HEK293 (cell line): ENCODE data around the gene IQCH.
A peak's percentile ranks its signal among the peaks of the same experiment; 100 is the strongest.

Experiments
- CTCF ChIA-PET: fragments of 350-600 bp; formaldehyde crosslinking; extraction: SDS; loops from one replicate; lab custom pipeline; 2021; ENCODE audit warnings: antibody characterized with exemption; lab: Yijun Ruan, JAX
- POLR2A ChIA-PET: fragments of 300-600 bp; formaldehyde crosslinking; extraction: SDS; loops from one replicate; lab custom pipeline; 2020; ENCODE audit warnings: antibody characterized with exemption, inconsistent platforms; lab: Yijun Ruan, JAX
- H3K27ac ChIP-seq: fragments of 200-500 bp; sonication (Bioruptor generic); 2 replicates; pipeline ENCODE4 v1.5.1; 2014; ENCODE audit warnings: low read depth, low read length, control low read depth, inconsistent platforms; ENCODE audit errors: extremely low read depth
- H3K36me3 ChIP-seq, 2 experiments: fragments of 200-500 bp in 1 of 2; sonication (Bioruptor generic) in 1 of 2; 1 replicate in 1 of 2; 2 replicates in 1 of 2; pipeline ENCODE4 v1.5.1; 2014 to 2017; ENCODE audit warnings: inconsistent platforms in 2 of 2, low read length in 2 of 2; ENCODE audit not compliant: control insufficient read depth in 2 of 2, insufficient read depth in 1 of 2
- H3K4me1 ChIP-seq: fragments of 200-500 bp; sonication (Bioruptor generic); 2 replicates; pipeline ENCODE4 v1.5.1; 2014; ENCODE audit warnings: mild to moderate bottlenecking, low read length, inconsistent platforms; ENCODE audit not compliant: control insufficient read depth, insufficient read depth
- H3K4me3 ChIP-seq: 2 replicates; pipeline ENCODE4 v1.5.1; 2011; ENCODE audit warnings: low read depth, mild to moderate bottlenecking, control low read depth, low read length, moderate library complexity
- H3K9me3 ChIP-seq: fragments of 200-500 bp; sonication (Bioruptor generic); 2 replicates; pipeline ENCODE4 v1.5.1; 2014; ENCODE audit warnings: low read depth, low read length, inconsistent platforms; ENCODE audit not compliant: control insufficient read depth, insufficient read depth
- HOXC10 ChIP-seq: sonication (generic); formaldehyde crosslinking; IDR thresholded peaks from 2 replicates; pipeline ENCODE4 v1.8.1; 2023; ENCODE audit warnings: mild to moderate bottlenecking, missing genetic modification reagents
- KLF8 ChIP-seq: fragments of 450-650 bp; formaldehyde crosslinking; IDR thresholded peaks from 2 replicates; pipeline ENCODE4 v1.5.1; 2016; ENCODE audit warnings: missing biosample characterization, missing genetic modification characterization
- MEIS1 ChIP-seq: sonication (generic); formaldehyde crosslinking; IDR thresholded peaks from 2 replicates; pipeline ENCODE4 v1.8.1; 2022; ENCODE audit warnings: missing genetic modification reagents, mild to moderate bottlenecking, borderline replicate concordance
- PATZ1 ChIP-seq: fragments of 450-650 bp; formaldehyde crosslinking; IDR thresholded peaks from 2 replicates; pipeline ENCODE4 v1.5.1; 2016; ENCODE audit warnings: missing biosample characterization, missing genetic modification characterization
- PRDM6 ChIP-seq: fragments of 450-650 bp; formaldehyde crosslinking; IDR thresholded peaks from 2 replicates; pipeline ENCODE4 v1.5.1; 2017; ENCODE audit warnings: missing biosample characterization, missing genetic modification characterization
- TRIM28 ChIP-seq: IDR thresholded peaks from 2 replicates; pipeline ENCODE4 v1.6.1; 2011; ENCODE audit warnings: low read length, control low read depth, borderline replicate concordance
- ZBTB10 ChIP-seq: fragments of 450-650 bp; formaldehyde crosslinking; IDR thresholded peaks from 2 replicates; pipeline ENCODE4 v1.5.1; 2016; ENCODE audit warnings: missing biosample characterization, missing genetic modification characterization
- ZBTB21 ChIP-seq: fragments of 450-650 bp; formaldehyde crosslinking; IDR thresholded peaks from 2 replicates; pipeline ENCODE4 v1.5.1; 2017; ENCODE audit warnings: missing biosample characterization, missing genetic modification characterization
- ZBTB7A ChIP-seq: fragments of 450-650 bp; formaldehyde crosslinking; IDR thresholded peaks from 2 replicates; pipeline ENCODE4 v1.5.1; 2016; ENCODE audit warnings: low read depth, missing biosample characterization, missing genetic modification characterization
- ZNF10 ChIP-seq: fragments of 450-650 bp; formaldehyde crosslinking; IDR thresholded peaks from 2 replicates; pipeline ENCODE4 v1.5.1; 2017; ENCODE audit warnings: missing biosample characterization, missing genetic modification characterization
- ZNF133 ChIP-seq: fragments of 450-650 bp; formaldehyde crosslinking; IDR thresholded peaks from 2 replicates; pipeline ENCODE4 v1.5.1; 2016; ENCODE audit warnings: missing biosample characterization, missing genetic modification characterization
- ZNF140 ChIP-seq: fragments of 450-650 bp; formaldehyde crosslinking; IDR thresholded peaks from 2 replicates; pipeline ENCODE4 v1.5.1; 2016; ENCODE audit warnings: missing biosample characterization, missing genetic modification characterization
- ZNF211 ChIP-seq: fragments of 450-650 bp; formaldehyde crosslinking; IDR thresholded peaks from 2 replicates; pipeline ENCODE4 v1.5.1; 2016; ENCODE audit warnings: low read depth, missing biosample characterization, missing genetic modification characterization
- ZNF302 ChIP-seq: fragments of 450-650 bp; formaldehyde crosslinking; IDR thresholded peaks from 2 replicates; pipeline ENCODE4 v1.5.1; 2016; ENCODE audit warnings: missing biosample characterization, missing genetic modification characterization, low read depth
- ZNF341 ChIP-seq: fragments of 450-650 bp; formaldehyde crosslinking; IDR thresholded peaks from 2 replicates; pipeline ENCODE4; 2016; ENCODE audit warnings: low read depth, missing biosample characterization, missing genetic modification characterization
- ZNF366 ChIP-seq: fragments of 450-650 bp; formaldehyde crosslinking; conservative IDR thresholded peaks from 2 replicates; pipeline ENCODE4 v1.5.1; 2016; ENCODE audit warnings: missing biosample characterization, missing genetic modification characterization
- ZNF488 ChIP-seq: fragments of 450-650 bp; formaldehyde crosslinking; IDR thresholded peaks from 2 replicates; pipeline ENCODE4 v1.5.1; 2016; ENCODE audit warnings: missing biosample characterization, missing genetic modification characterization
- ZNF513 ChIP-seq: fragments of 450-650 bp; IDR thresholded peaks from 2 replicates; pipeline ENCODE4 v1.5.1; 2018; ENCODE audit warnings: missing biosample characterization, missing genetic modification characterization
- ZNF549 ChIP-seq: fragments of 450-650 bp; IDR thresholded peaks from 2 replicates; pipeline ENCODE4 v1.5.1; 2018; ENCODE audit warnings: missing biosample characterization, missing genetic modification characterization, mild to moderate bottlenecking, inconsistent platforms, moderate library complexity
- ZNF610 ChIP-seq: fragments of 450-650 bp; formaldehyde crosslinking; IDR thresholded peaks from 2 replicates; pipeline ENCODE4 v1.5.1; 2016; ENCODE audit warnings: missing biosample characterization, missing genetic modification characterization, borderline replicate concordance
- ZNF624 ChIP-seq: fragments of 450-650 bp; formaldehyde crosslinking; IDR thresholded peaks from 2 replicates; pipeline ENCODE4 v1.5.1; 2017; ENCODE audit warnings: missing biosample characterization, missing genetic modification characterization
- ZNF664 ChIP-seq: fragments of 450-650 bp; formaldehyde crosslinking; IDR thresholded peaks from 2 replicates; pipeline ENCODE4 v1.5.1; 2016; ENCODE audit warnings: missing biosample characterization, missing genetic modification characterization
- ZNF76 ChIP-seq: fragments of 450-650 bp; formaldehyde crosslinking; IDR thresholded peaks from 2 replicates; pipeline ENCODE4; 2016; ENCODE audit warnings: low read depth, missing biosample characterization, missing genetic modification characterization, borderline replicate concordance
- ZNF843 ChIP-seq: fragments of 450-650 bp; formaldehyde crosslinking; IDR thresholded peaks from 2 replicates; pipeline ENCODE4 v1.5.1; 2016; ENCODE audit warnings: missing biosample characterization, missing genetic modification characterization
- ZSCAN18 ChIP-seq: fragments of 450-650 bp; formaldehyde crosslinking; IDR thresholded peaks from 2 replicates; pipeline ENCODE4 v1.5.1; 2016; ENCODE audit warnings: missing biosample characterization, missing genetic modification characterization

The IQCH gene

GRCh38 chr15:67531379-67531914, 276.9 kb downstream of the IQCH start:
- TF ChIP-seq ZNF610 (tag by site-specific recombination) (no peak), ZNF549 (tag by site-specific recombination) (no peak), ZNF76 (0 out of 2 replicates have a peak, but pooled peaks have one; percentile 17), PRDM6 (tag by site-specific recombination) (peak; percentile 61; the same call in 1 of the 2 replicates), ZNF624 (tag by site-specific recombination) (no peak), ZNF10 (tag by site-specific recombination) (peak; percentile 98), ZNF133 (no peak), ZNF140 (peak; percentile 99), ZNF664 (tag by site-specific recombination) (peak; percentile 27; the same call in 1 of the 2 replicates), ZNF366 (tag by site-specific recombination) (0 out of 2 replicates have a peak, but pooled peaks have one; percentile 14)
- CTCF ChIA-PET = interaction anchor here (0.6 to 2.9 kb wide), 3 partner anchors 9 to 99 kb away, joined by 3 to 9 read pairs (median 4); no protein-coding TSS in a partner anchor
- H3K4me3 ChIP-seq = no peak overlapping the region
- peaks cover 0 to 2% of the 10 kb centered on the region in 2 experiments for H3K36me3 ChIP-seq
- no peaks in the 10 kb centered on the region for H3K9me3 ChIP-seq
- POLR2A ChIA-PET = interaction anchor here (0.7 kb wide), 1 partner anchor 9 kb away, joined by 4 read pairs; no protein-coding TSS in a partner anchor
- H3K4me1 ChIP-seq = peaks cover 16% of the 10 kb centered on the region
- no peak overlapping the region for H3K27ac ChIP-seq

GRCh38 chr15:67533873-67534272, 279.3 kb downstream of the IQCH start:
- CTCF ChIA-PET = no interaction called here
- Histone ChIP-seq H3K4me3 (no peak overlapping the region), H3K27ac (no peak overlapping the region), H3K36me3 (no peaks in the 10 kb centered on the region; a peak in 1 of 3 replicates), H3K9me3 (no peaks in the 10 kb centered on the region), H3K4me1 (no peaks in the 10 kb centered on the region)
- TF ChIP-seq KLF8 (no peak), ZNF843 (tag by site-specific recombination) (no peak), PATZ1 (tag by site-specific recombination) (no peak), MEIS1 (CRISPR knock-in tag) (no peak), ZNF513 (tag by site-specific recombination) (no peak), ZNF211 (tag by site-specific recombination) (no peak), HOXC10 (CRISPR knock-in tag) (no peak), ZNF302 (tag by site-specific recombination) (no peak), ZNF341 (tag by site-specific recombination) (no peak), TRIM28 (no peak), ZBTB10 (tag by site-specific recombination) (no peak), ZBTB7A (tag by site-specific recombination) (no peak), ZNF488 (tag by site-specific recombination) (no peak), ZBTB21 (tag by site-specific recombination) (no peak), ZSCAN18 (no peak)
- POLR2A ChIA-PET = no interaction called here
